NOMO-1 treated with dmso at 0.1 percent for 144 hours (cell line): ENCODE measurements around the gene GATA5.

ENCODE experiments used
- DNase-seq: peaks from one replicate; lab custom pipeline; 2025; ENCODE audit not compliant: unreplicated experiment; lab: John Stamatoyannopoulos, UW

The GATA5 gene

GRCh38 chr20:62473717-62474603 lies 1.8 kb downstream of the GATA5 start:
- no peak for DNase-seq

- DNase-seq, result no peak
Measured at GRCh38 chr20:62472941-62473585, 2.7 kb downstream of the GATA5 start.

GRCh38 chr20:62472138-62472940 lies 3.5 kb downstream of the GATA5 start:
- no peak for DNase-seq

GRCh38 chr20:62470459-62470858 lies 5.3 kb downstream of the GATA5 start:
- DNase-seq, result no peak

GRCh38 chr20:62470001-62470400 lies 5.8 kb downstream of the GATA5 start:
- no peak for DNase-seq

GRCh38 chr20:62469352-62469751 lies 6.4 kb downstream of the GATA5 start:
- DNase-seq, result no peak

GRCh38 chr20:62466806-62467537 lies 8.8 kb downstream of the GATA5 start:
- no peak for DNase-seq

- no peak for DNase-seq
Measured at GRCh38 chr20:62466072-62466760, 9.6 kb downstream of the GATA5 start.

- no peak for DNase-seq
Measured at GRCh38 chr20:62464990-62465389, 10.8 kb downstream of the GATA5 start.

GRCh38 chr20:62464425-62464770 lies 11.4 kb downstream of the GATA5 start:
- no peak for DNase-seq

- no peak for DNase-seq
Measured at GRCh38 chr20:62463651-62464424, 12.0 kb downstream of the GATA5 start.

GRCh38 chr20:62462976-62463592 lies 12.7 kb downstream of the GATA5 start:
- DNase-seq, result no peak

- DNase-seq, result no peak
Measured at GRCh38 chr20:62461834-62462233, 14.0 kb downstream of the GATA5 start.

- no peak for DNase-seq
Measured at GRCh38 chr20:62461157-62461556, 14.6 kb downstream of the GATA5 start.

- DNase-seq, result no peak
Measured at GRCh38 chr20:62460678-62461077, 15.1 kb downstream of the GATA5 start.

GRCh38 chr20:62459488-62459887 lies 16.3 kb downstream of the GATA5 start:
- no peak for DNase-seq

GRCh38 chr20:62458275-62459251 lies 17.2 kb downstream of the GATA5 start:
- no peak for DNase-seq

- no peak for DNase-seq
Measured at GRCh38 chr20:62457831-62458230, 18.0 kb downstream of the GATA5 start.
